HG03064 (cell line): ENCODE results near the gene GPR137B.
"Not testable (repeated sequence)": the region's sequence is repeated elsewhere in the genome, so short reads cannot be mapped to it uniquely, and the experiment has no call there.

Source experiments
- ATAC-seq: cut with Tn5 transposase; IDR thresholded peaks from one replicate; pipeline ENCODE4 v1.9.1; 2021; ENCODE audit warnings: low read depth; ENCODE audit not compliant: unreplicated experiment

Gene GPR137B

GRCh38 chr1:236181059-236181458 lies 38.7 kb downstream of the GPR137B start:
- ATAC-seq: no peak

GRCh38 chr1:236185687-236186086 lies 43.3 kb downstream of the GPR137B start:
- no peak for ATAC-seq

DNA sequence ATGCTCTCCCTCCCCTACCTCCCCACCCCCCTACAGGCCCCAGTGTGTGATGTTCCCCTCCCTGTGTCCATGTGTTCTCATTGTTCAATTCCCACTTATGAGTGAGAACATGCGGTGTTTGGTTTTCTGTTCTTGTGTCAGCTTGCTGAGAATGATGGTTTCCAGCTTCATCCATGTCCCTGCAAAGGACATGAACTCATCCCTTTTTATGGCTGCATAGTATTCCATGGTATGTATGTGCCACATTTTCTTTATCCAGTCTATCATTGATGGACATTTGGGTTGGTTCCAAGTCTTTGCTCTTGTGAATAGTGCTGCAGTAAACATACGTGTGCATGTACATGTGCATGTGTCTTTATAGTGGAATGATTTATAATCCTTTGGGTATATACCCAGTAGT lies 44.1 kb downstream of the GPR137B start:
- not testable (repeated sequence) for ATAC-seq

- not testable (repeated sequence) for ATAC-seq
Observed at GRCh38 chr1:236188084-236188483, 45.7 kb downstream of the GPR137B start.

DNA sequence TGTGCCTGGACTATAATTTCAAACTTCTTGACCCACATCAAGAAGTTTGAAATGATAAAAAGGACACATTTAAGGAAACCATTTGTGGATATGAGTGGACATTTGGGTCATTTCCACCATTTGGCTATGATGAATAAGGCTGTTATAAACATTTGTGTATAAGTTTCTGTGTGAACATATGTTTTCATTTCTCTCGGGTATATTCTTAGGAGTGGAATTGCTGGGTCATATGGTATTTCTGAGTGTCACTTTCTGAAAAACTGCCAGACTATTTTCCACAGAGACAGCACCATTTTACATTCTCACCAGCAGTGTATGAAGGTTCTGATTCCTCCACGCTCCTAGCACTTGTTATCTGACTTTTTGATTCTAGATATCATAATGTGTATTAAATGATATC lies 50.8 kb downstream of the GPR137B start:
- no peak for ATAC-seq

DNA sequence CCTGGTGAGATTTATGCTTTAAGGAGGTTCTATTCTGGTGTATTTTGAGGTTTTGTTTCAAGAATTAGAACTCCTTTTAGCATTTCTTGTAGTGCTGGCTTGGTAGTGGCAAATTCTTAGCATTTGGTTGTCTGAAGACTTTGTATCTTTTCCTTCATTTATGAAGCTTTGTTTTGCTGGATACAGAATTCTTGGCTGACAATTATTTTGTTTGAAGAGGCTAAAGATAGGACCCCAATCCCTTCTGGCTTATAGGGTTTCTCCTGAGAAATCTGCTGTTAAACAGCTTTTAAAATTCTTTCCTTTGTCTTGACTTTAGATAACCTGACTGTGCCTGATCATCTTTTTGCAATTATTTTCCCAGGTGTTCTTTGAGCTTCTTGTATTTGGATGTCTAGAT lies 58.6 kb downstream of the GPR137B start:
- ATAC-seq: no peak

DNA sequence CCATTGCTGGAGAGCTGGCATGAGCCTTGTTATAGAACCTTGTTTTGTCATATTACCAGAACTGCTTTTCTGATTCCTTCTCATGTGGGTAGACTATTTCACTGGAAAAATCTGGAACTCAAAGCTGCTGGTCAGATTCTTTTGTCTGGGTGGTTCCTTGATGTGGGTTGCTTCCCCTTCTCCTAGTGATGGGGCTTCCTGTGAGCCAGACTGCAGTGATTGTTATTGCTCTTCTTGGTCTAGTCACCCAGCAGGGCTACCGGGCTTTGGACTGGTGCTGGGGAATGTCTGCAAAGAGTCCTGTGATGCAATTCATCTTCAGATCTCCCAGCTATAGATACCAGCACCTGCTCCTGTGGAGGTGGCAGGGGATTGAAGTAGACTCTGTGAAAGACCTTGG lies 59.4 kb downstream of the GPR137B start:
- ATAC-seq: no peak

- ATAC-seq: no peak
Observed at GRCh38 chr1:236204039-236204438, 61.7 kb downstream of the GPR137B start.

DNA sequence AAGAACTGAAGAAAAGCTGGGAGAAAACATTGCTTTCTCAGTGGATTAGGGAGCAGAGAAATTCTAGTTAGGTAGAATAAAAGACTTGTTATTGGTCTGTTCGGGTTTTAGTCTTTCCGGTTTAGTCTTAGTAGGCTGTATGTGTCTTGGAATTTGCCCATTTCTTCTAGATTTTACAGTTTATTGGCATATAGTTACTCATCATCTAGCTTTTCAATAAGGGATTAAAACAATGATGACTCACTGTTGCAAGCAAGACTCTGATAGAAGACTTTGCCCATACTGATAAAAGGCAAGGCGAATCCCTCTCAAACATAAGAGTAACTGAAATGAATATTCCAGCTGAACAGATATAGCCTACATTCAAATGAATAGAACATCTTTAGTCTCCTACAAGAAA lies 62.3 kb downstream of the GPR137B start:
- ATAC-seq: no peak

DNA sequence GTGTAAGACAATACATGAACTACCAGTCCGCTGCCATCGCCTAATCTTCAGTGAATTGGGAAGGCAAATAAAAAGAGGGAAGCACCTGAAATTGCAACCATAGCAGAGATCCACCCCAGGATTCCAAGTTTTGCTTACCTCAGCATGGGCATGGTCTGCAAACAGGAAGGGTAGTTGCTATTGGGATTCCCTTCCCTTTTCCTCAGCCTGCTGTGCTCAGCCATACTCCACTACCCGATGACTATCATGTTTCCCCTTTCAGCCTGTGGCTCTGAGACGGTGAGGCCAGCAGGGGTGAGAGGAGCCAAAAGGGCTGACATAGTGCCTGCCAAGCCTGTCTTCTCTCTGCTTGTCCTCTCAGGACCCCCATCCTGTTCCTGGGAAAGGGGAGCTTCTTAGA lies 64.2 kb downstream of the GPR137B start:
- no peak for ATAC-seq

DNA sequence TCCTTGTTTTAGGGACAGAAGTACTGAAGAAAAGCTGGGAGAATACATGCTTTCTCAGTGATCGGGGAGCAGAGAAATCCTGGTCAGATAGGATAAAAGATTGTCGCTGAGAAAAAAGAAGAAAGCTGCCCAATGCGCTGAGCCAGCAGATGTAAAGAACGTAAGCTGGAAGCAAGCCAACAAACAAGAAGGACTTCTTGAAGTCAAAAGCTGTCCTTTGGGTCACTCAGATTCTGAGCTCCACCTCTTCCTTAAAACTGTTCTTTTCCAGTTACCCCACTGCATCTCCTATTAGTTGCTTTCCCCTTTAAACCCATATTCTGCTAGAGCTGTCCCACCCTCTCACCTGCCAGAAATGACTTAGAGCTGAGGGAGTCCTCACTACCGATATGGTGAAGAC lies 64.8 kb downstream of the GPR137B start:
- no peak for ATAC-seq

DNA sequence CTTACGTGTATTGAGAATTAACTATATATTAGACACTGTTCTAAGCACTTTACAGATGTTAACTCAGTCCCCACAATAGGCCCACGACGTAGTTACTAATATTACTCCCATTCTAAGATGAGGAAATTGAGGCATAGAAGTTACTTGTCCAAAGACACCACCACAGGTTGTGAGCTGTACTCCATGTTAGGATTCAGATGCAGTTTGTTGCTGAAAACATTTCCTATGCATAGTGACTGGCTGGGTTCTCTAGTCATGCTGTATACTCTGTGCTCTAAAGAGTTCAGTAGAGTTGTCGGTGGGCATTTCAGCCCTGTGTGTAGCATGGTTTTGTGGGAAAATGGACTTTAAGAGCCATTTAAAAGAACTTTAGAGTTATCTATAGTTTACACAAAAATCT lies 65.2 kb downstream of the GPR137B start:
- ATAC-seq: no peak

DNA sequence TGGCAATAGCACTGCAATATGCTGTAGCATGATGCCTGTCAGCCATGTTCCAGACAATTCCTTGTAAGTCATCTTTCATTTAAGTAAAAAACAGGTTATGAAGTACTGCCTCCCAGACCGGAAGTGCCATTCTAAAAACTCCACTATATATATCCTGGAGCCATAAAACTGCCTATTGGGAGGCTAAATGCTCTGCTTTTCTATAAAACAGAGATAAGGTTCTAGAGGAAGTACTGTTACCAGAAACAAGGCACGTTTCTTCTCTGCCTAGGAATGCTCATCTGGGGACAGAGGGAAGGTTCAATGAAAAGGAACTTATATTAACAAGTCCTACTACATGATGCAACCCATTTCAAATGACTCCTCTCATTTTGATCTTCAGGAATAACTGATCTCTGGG lies 66.8 kb downstream of the GPR137B start:
- ATAC-seq: no peak

DNA sequence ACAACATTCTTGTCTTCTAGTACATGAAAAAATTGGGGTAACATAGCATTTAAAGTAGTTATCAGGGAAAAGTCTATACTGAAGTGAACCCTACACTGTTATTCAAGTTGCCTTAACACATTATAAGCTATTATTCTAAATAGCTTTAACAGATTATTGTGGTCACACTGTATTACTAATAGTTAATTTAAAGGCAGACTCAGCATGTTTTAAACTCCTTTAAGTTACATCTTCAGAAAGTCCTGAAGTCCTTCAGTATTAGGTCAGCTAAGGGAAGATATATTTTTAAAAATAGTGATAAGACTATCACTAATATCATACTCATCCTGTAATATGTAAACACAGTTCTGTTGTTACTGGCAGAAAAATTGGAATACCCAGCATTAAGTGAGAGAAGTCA lies 67.4 kb downstream of the GPR137B start:
- ATAC-seq: no peak

- ATAC-seq: no peak
Observed at GRCh38 chr1:236211815-236212214, 69.5 kb downstream of the GPR137B start.

GRCh38 chr1:236213534-236213933 lies 71.2 kb downstream of the GPR137B start:
- no peak for ATAC-seq

DNA sequence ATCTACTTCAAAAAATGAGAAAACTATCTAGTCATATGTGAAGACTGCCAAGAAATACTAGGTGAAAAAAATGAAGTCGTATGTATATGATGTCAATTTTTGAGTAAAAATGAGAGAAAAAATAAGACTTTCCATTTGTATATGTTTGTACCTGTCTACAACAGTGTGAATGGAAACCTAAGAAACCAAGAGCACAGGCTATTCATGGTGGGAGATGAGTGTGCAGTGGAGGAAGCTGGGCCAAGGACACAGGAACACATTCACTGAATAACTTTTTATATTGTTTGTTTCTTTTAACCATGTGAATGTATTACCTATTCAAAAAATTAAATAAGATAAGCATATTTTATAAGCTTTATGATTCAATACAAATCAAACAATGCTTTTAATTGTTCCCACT lies 72.4 kb downstream of the GPR137B start:
- no peak for ATAC-seq

DNA sequence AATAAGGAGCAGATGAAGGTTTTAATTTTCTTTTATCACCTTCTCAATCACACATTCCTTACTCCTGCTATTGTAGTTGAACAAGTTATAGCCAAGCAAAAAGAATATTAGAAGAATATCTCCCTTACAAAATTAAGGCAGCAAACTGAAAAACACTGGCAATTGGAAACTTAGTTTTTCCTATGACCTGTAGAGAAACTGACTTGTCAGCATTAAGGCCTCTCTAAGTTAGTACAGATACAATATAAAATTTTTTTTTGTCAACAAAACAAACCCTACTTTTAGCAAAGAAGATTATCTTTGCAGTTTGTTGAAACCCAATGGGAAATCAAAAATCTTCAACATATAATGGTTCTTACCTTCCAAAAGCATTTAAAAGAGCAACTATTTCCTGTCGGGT lies 78.1 kb downstream of the GPR137B start:
- ATAC-seq: no peak

GRCh38 chr1:236222632-236223031 lies 80.3 kb downstream of the GPR137B start:
- ATAC-seq: no peak

DNA sequence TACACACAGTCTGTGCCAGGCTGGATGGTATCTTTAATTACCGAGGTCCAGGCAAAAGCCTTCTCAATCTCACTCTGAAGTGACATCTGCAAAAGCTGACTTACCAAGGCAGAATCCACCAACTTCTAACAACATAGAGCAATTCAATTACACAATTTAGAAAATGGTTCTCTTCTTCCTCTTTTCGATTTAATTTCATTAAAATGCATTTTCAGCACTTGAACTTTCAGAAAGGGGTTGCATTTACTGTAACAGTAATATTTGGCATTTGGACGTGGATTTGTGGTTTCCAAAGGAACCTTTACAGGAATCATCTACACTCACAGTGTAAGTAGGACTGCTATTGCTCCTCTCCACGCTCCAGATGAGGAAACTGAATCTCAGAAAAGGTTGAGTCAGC lies 86.1 kb downstream of the GPR137B start:
- no peak for ATAC-seq

- no peak for ATAC-seq
Observed at GRCh38 chr1:236235116-236235515, 92.8 kb downstream of the GPR137B start.

DNA sequence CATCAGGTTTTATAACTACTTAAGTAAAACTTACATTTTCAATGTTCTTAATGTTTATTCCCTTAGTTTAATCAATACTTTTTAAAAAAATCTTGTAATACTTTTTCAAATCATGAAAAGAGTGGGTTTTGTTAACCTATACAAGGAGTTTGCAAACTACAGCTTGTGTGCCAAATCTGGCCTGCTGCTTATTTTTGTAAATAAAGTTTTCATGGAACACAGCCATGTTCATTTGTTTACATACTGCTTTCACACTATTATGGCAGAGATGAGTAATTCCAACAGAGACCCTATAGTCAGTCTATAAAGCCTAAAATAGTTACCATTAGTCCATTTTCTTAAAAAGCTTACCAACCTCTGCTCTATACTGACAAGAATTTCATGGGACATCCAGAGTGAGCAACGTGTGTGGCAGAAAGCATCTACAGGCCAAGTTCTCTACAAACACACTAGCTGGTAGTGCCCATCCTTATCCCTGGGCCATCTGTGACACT lies 96.8 kb downstream of the GPR137B start:
- no peak for ATAC-seq

DNA sequence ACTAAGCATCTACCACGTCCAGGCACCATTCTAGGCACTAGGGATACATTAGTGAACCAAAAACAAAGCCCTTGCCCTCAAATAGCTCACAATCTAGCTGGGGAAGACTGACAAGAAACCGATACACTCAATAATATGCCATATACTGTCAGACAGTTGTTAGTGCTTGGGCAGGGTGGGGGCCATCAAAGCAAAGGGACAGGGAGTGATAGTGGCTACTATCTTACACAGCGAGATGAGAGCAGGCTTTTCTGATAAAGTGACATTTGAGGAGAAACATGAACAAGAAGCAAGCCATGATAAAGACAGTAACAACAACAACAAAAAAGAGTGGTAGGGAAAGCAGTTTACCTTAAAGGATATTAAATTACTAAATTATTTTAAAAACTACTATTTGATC lies 98.3 kb downstream of the GPR137B start:
- ATAC-seq: no peak
